K562 (cell line): Measurements from ENCODE around the gene RPL9. TPM values are rescaled to one million over a fixed set of nuclear protein-coding genes. Genes with fewer than 3 reads are reported as not detected.

ENCODE experiments used
- ARID2 ChIP-seq: fragments of 450-650 bp; IDR thresholded peaks from 2 replicates; pipeline ENCODE4 v1.6.1; 2017; ENCODE audit warnings: antibody characterized with exemption, mild to moderate bottlenecking
- ARNT ChIP-seq, 2 experiments: fragments of 450-650 bp; IDR thresholded peaks; 2 replicates each; pipeline ENCODE4 v1.6.1; 2016; ENCODE audit warnings: mild to moderate bottlenecking in 1 of 2
- ATF6 ChIP-seq: sonication (generic); formaldehyde crosslinking; IDR thresholded peaks from 2 replicates; pipeline ENCODE4 v1.4.0; 2020; ENCODE audit warnings: mild to moderate bottlenecking, missing genetic modification reagents
- BCOR ChIP-seq: fragments of 450-650 bp; IDR thresholded peaks from 2 replicates; pipeline ENCODE4 v1.6.1; 2016
- CBFA2T2 ChIP-seq: fragments of 450-650 bp; conservative IDR thresholded peaks from 2 replicates; pipeline ENCODE4 v1.6.1; 2017; ENCODE audit warnings: mild to moderate bottlenecking
- ESRRB ChIP-seq: fragments of 250-450 bp; sonication (Bioruptor Pico); IDR thresholded peaks from 2 replicates; pipeline ENCODE4 v1.5.0; 2020; ENCODE audit warnings: mild to moderate bottlenecking, moderate library complexity, borderline replicate concordance
- GTF2E2 ChIP-seq: fragments of 200-800 bp; sonication (Bioruptor generic); IDR thresholded peaks from 2 replicates; pipeline ENCODE4 v1.6.1; 2016; ENCODE audit warnings: missing genetic modification characterization, missing compliant biosample characterization
- JUNB ChIP-seq: fragments of 450-650 bp; formaldehyde crosslinking; conservative IDR thresholded peaks from 2 replicates; pipeline ENCODE4 v1.4.0; 2020; ENCODE audit warnings: mild to moderate bottlenecking
- KLF16 ChIP-seq: IDR thresholded peaks from 2 replicates; pipeline ENCODE4 v1.6.1; 2016; ENCODE audit warnings: antibody characterized with exemption
- MAZ ChIP-seq, 2 experiments: fragments of 450-650 bp in 1 of 2; sonication (generic) in 1 of 2; formaldehyde crosslinking; IDR thresholded peaks in 1 of 2; conservative IDR thresholded peaks in 1 of 2; 2 replicates each; pipeline versions ENCODE4 v1.4.0 to v1.5.0; 2020; ENCODE audit warnings: mild to moderate bottlenecking in 1 of 2, missing genetic modification reagents in 1 of 2
- MBD2 ChIP-seq: sonication (generic); IDR thresholded peaks from 2 replicates; pipeline ENCODE4 v1.6.1; 2016; ENCODE audit warnings: low read depth, borderline replicate concordance
- NFE2 ChIP-seq: IDR thresholded peaks from 2 replicates; pipeline ENCODE4 v1.6.1; 2014; ENCODE audit warnings: antibody characterized with exemption, low read depth
- PKNOX1 ChIP-seq: fragments of 450-650 bp; IDR thresholded peaks from 2 replicates; pipeline ENCODE4 v1.6.1; 2016
- POLR2AphosphoS5 ChIP-seq: IDR thresholded peaks from 2 replicates; pipeline ENCODE4 v1.6.1; 2011; ENCODE audit warnings: mild to moderate bottlenecking, low read depth, low read length, moderate library complexity; ENCODE audit not compliant: control insufficient read depth, insufficient read depth
- PRMT5 ChIP-seq: sonication (generic); formaldehyde crosslinking; IDR thresholded peaks from 2 replicates; pipeline ENCODE4 v1.5.0; 2020; ENCODE audit warnings: missing genetic modification reagents
- SMARCC2 ChIP-seq: fragments of 450-650 bp; IDR thresholded peaks from 2 replicates; pipeline ENCODE4 v1.6.1; 2017; ENCODE audit warnings: antibody characterized with exemption, moderate library complexity, mild to moderate bottlenecking, low read depth
- SMARCE1 ChIP-seq: fragments of 450-650 bp; IDR thresholded peaks from 2 replicates; pipeline ENCODE4 v1.7.1; 2016; ENCODE audit warnings: mild to moderate bottlenecking
- STAG1 ChIP-seq: sonication (generic); formaldehyde crosslinking; IDR thresholded peaks from 2 replicates; pipeline ENCODE4 v1.5.0; 2020; ENCODE audit warnings: missing genetic modification reagents, borderline replicate concordance
- USF2 ChIP-seq: sonication (generic); formaldehyde crosslinking; IDR thresholded peaks from 2 replicates; pipeline ENCODE4 v1.5.0; 2020; ENCODE audit warnings: missing genetic modification reagents
- ZBTB8A ChIP-seq: fragments of 450-650 bp; IDR thresholded peaks from 2 replicates; pipeline ENCODE4 v1.6.1; 2018; ENCODE audit warnings: mild to moderate bottlenecking, moderate library complexity; ENCODE audit not compliant: partially characterized antibody
- ZNF140 ChIP-seq: fragments of 250-450 bp; sonication (Bioruptor Pico); IDR thresholded peaks from 2 replicates; pipeline ENCODE4 v1.8.0; 2021; ENCODE audit warnings: moderate library complexity, mild to moderate bottlenecking, inconsistent platforms
- polyA plus RNA-seq, 8 experiments: library from polyadenylated mRNA; depleted of rRNA in 4 of 8; stranded (reverse) in 5 of 8; unstranded in 3 of 8; fragments of >200 nt; fragmentation: Nextera tagmentation in 2 of 8; fragmentation: Illumina TruSeq in 1 of 8; extraction: Ambion mirVana in 2 of 8; extraction: Trizol in 1 of 8; gene quantifications; 2 replicates each; pipeline versions ENCODE4 v1.2.1 to v1.2.3, GENCODE V29; 2011 to 2014; ENCODE audit warnings: inconsistent platforms in 1 of 8, missing spikeins in 1 of 8
- total RNA-seq, 7 experiments: library from RNA; depleted of rRNA in 6 of 7; stranded (reverse); fragments of >200 nt in 6 of 7; fragmentation: Illumina TruSeq in 2 of 7; extraction: Trizol in 2 of 7; gene quantifications; 2 replicates each; pipeline versions ENCODE4 v1.2.1 to v1.2.3, GENCODE V29; 2011 to 2021; ENCODE audit warnings: low replicate concordance in 1 of 7
- TF ChIP-seq, protein P1 (sequence below): fragments of 250-450 bp; sonication (Bioruptor Pico); IDR thresholded peaks from 2 replicates; pipeline ENCODE4 v1.9.0; 2021; ENCODE audit warnings: mild to moderate bottlenecking, inconsistent platforms
- TF ChIP-seq, protein P2 (sequence below), 3 experiments: fragments of 200-800 bp in 1 of 3; sonication (Bioruptor generic) in 1 of 3; sonication (generic) in 1 of 3; formaldehyde crosslinking in 1 of 3; IDR thresholded peaks; 2 replicates each; pipeline versions ENCODE4 v1.6.1 to v1.8.0; 2016 to 2022; ENCODE audit warnings: mild to moderate bottlenecking in 2 of 3, missing compliant biosample characterization in 2 of 3, missing genetic modification characterization in 2 of 3, missing genetic modification reagents in 1 of 3

The RPL9 gene
- total and polyA plus RNA-seq, 9 of the 15 experiments (the other 6 are each of a cell fraction or from before 2014, with no cell fraction given): 1,925 to 5,178 (median 3,033) TPM

GRCh38 chr4:39464886-39465501 is 6.3 kb upstream of the RPL9 start (continued):
- no peak for TF ChIP-seq SMARCC2
- TF ChIP-seq MAZ (CRISPR knock-in tag; conservative IDR thresholded peaks at IDR 0.05 in 1 of 2, IDR thresholded peaks at IDR 0.05 in 1 of 2): no peak
- peak; percentile 96 for TF ChIP-seq JUNB (CRISPR knock-in tag)
- TF ChIP-seq PKNOX1: peak; percentile 50; the same call in 1 of the 2 replicates
- no peak for TF ChIP-seq ARID2
- no peak for TF ChIP-seq GTF2E2 (tag)
- TF ChIP-seq CBFA2T2: no peak
- TF ChIP-seq NFE2: peak; percentile 33
- no peak for TF ChIP-seq ESRRB (CRISPR knock-in tag)
- TF ChIP-seq MBD2: no peak
- TF ChIP-seq ZBTB8A: no peak
- TF ChIP-seq, protein P1, sequence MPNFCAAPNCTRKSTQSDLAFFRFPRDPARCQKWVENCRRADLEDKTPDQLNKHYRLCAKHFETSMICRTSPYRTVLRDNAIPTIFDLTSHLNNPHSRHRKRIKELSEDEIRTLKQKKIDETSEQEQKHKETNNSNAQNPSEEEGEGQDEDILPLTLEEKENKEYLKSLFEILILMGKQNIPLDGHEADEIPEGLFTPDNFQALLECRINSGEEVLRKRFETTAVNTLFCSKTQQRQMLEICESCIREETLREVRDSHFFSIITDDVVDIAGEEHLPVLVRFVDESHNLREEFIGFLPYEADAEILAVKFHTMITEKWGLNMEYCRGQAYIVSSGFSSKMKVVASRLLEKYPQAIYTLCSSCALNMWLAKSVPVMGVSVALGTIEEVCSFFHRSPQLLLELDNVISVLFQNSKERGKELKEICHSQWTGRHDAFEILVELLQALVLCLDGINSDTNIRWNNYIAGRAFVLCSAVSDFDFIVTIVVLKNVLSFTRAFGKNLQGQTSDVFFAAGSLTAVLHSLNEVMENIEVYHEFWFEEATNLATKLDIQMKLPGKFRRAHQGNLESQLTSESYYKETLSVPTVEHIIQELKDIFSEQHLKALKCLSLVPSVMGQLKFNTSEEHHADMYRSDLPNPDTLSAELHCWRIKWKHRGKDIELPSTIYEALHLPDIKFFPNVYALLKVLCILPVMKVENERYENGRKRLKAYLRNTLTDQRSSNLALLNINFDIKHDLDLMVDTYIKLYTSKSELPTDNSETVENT (CRISPR knock-in tag): no peak
- TF ChIP-seq ATF6: no peak
- no peak for TF ChIP-seq BCOR
- TF ChIP-seq USF2: no peak
- peak; percentile 43; the same call in 1 of the 2 replicates for TF ChIP-seq POLR2AphosphoS5
- TF ChIP-seq PRMT5: no peak
- TF ChIP-seq, protein P2, sequence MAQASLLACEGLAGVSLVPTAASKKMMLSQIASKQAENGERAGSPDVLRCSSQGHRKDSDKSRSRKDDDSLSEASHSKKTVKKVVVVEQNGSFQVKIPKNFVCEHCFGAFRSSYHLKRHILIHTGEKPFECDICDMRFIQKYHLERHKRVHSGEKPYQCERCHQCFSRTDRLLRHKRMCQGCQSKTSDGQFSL (CRISPR knock-in tag; IDR thresholded peaks at IDR 0.05): no peak
- TF ChIP-seq, protein P2 (tag; IDR thresholded peaks at IDR 0.05): no peak
- TF ChIP-seq SMARCE1: no peak
- no peak for TF ChIP-seq STAG1 (CRISPR knock-in tag)
- no peak for TF ChIP-seq KLF16
- TF ChIP-seq ARNT (IDR thresholded peaks at IDR 0.05): no peak
- TF ChIP-seq ZNF140: no peak
